Measurements from ENCODE around the gene ATP5F1E.

The ATP5F1E gene

GRCh38 chr20:58995461-58996225 lies 36.5 kb downstream of the ATP5F1E start:
- Histone ChIP-seq H2BK12ac (ENCODE audit: low read length in 2 of 2) (no peak overlapping the region), H2BK5ac (ENCODE audit: low read depth, low read length, poor library complexity, severe bottlenecking) (no peak overlapping the region), H3K27me3 (ENCODE audit: control insufficient read depth in 1 of 2, insufficient read depth in 1 of 2, low read length in 2 of 2) (no peaks in the 10 kb centered on the region), H4K8ac (ENCODE audit: low read length) (no peak overlapping the region), H3K27ac (ENCODE audit: low read length, poor library complexity, severe bottlenecking) (peak overlapping the region; percentile 26), H3K79me1 (replicated peaks; ENCODE audit: low read length, poor library complexity, severe bottlenecking) (peaks cover 16% of the 10 kb centered on the region), H2AFZ (ENCODE audit: low read depth, low read length) (no peak overlapping the region), H3K9me3 (ENCODE audit: control insufficient read depth, low read length) (no peaks in the 10 kb centered on the region), H3K4me3 (ENCODE audit: insufficient read depth in 1 of 2, low read depth in 1 of 2, low read length in 2 of 2) (no peak overlapping the region), H2BK120ac (ENCODE audit: low read depth, low read length) (no peak overlapping the region), H3K18ac (ENCODE audit: low read depth in 1 of 2, low read length in 2 of 2) (no peak overlapping the region), H3K9ac (ENCODE audit: low read length) (no peak overlapping the region), H3K14ac (ENCODE audit: low read length in 2 of 2) (no peak overlapping the region), H3K4me1 (ENCODE audit: control insufficient read depth, insufficient read depth, low read depth, low read length) (peaks cover 18% of the 10 kb centered on the region), H2AK5ac (ENCODE audit: low read length, severe bottlenecking) (peak overlapping the region; percentile 20), H2BK15ac (ENCODE audit: low read depth, poor library complexity, severe bottlenecking) (no peak overlapping the region), H3K4me2 (ENCODE audit: low read length, poor library complexity, severe bottlenecking) (no peak overlapping the region), H4K91ac (ENCODE audit: low read length) (no peak overlapping the region), H3K23ac (ENCODE audit: low read length in 2 of 2) (no peak overlapping the region), H3K36me3 (ENCODE audit: control insufficient read depth in 1 of 2, insufficient read depth in 2 of 2, low read depth in 1 of 2, low read length in 2 of 2) (peaks cover 71 to 91% of the 10 kb centered on the region in 2 experiments), H3K4ac (ENCODE audit: low read depth in 1 of 2, low read length in 2 of 2) (no peak overlapping the region)
- 93% methylated on average over 16 of the region's 18 CpGs for whole genome bisulfite sequencing
- no peak for DNase-seq

- Histone ChIP-seq H2AK5ac (ENCODE audit: low read length, severe bottlenecking) (no peak overlapping the region), H2AFZ (ENCODE audit: low read depth, low read length) (no peak overlapping the region), H3K79me1 (replicated peaks; ENCODE audit: low read length, poor library complexity, severe bottlenecking) (peaks cover 19% of the 10 kb centered on the region), H2BK5ac (ENCODE audit: low read depth, low read length, poor library complexity, severe bottlenecking) (no peak overlapping the region), H3K14ac (ENCODE audit: low read length in 2 of 2) (no peak overlapping the region), H4K91ac (ENCODE audit: low read length) (no peak overlapping the region), H3K9ac (ENCODE audit: low read length) (no peak overlapping the region), H3K23ac (ENCODE audit: low read length in 2 of 2) (no peak overlapping the region), H3K27me3 (ENCODE audit: control insufficient read depth in 1 of 2, insufficient read depth in 1 of 2, low read length in 2 of 2) (no peaks in the 10 kb centered on the region), H3K18ac (ENCODE audit: low read depth in 1 of 2, low read length in 2 of 2) (no peak overlapping the region), H4K8ac (ENCODE audit: low read length) (no peak overlapping the region), H3K4me2 (ENCODE audit: low read length, poor library complexity, severe bottlenecking) (no peak overlapping the region), H3K4me3 (ENCODE audit: insufficient read depth in 1 of 2, low read depth in 1 of 2, low read length in 2 of 2) (no peak overlapping the region), H2BK15ac (ENCODE audit: low read depth, poor library complexity, severe bottlenecking) (no peak overlapping the region), H3K9me3 (ENCODE audit: control insufficient read depth, low read length) (no peaks in the 10 kb centered on the region), H3K4me1 (ENCODE audit: control insufficient read depth, insufficient read depth, low read depth, low read length) (peaks cover 18% of the 10 kb centered on the region), H3K36me3 (ENCODE audit: control insufficient read depth in 1 of 2, insufficient read depth in 2 of 2, low read depth in 1 of 2, low read length in 2 of 2) (peaks cover 71 to 95% of the 10 kb centered on the region in 2 experiments), H2BK12ac (ENCODE audit: low read length in 2 of 2) (no peak overlapping the region), H3K27ac (ENCODE audit: low read length, poor library complexity, severe bottlenecking) (no peak overlapping the region), H2BK120ac (ENCODE audit: low read depth, low read length) (no peak overlapping the region), H3K4ac (ENCODE audit: low read depth in 1 of 2, low read length in 2 of 2) (no peak overlapping the region)
- no peak for DNase-seq
- 96% methylated on average over 15 of the region's 17 CpGs for WGBS
These were observed 37.6 kb downstream of the ATP5F1E start for GRCh38 chr20:58994390-58995159.

- peaks cover 26% of the 10 kb centered on the region for H3K79me1 ChIP-seq (replicated peaks; ENCODE audit: low read length, poor library complexity, severe bottlenecking)
- 95% methylated on average over 18 of the region's 23 CpGs for WGBS
- H2BK12ac ChIP-seq (ENCODE audit: low read length in 2 of 2): no peak overlapping the region
- H3K18ac ChIP-seq (ENCODE audit: low read depth in 1 of 2, low read length in 2 of 2): no peak overlapping the region
- no peak overlapping the region for H2BK120ac ChIP-seq (ENCODE audit: low read depth, low read length)
- no peak overlapping the region for H4K91ac ChIP-seq (ENCODE audit: low read length)
- DNase-seq: no peak
- H3K4me1 ChIP-seq (ENCODE audit: control insufficient read depth, insufficient read depth, low read depth, low read length): peaks cover 18% of the 10 kb centered on the region
- no peak overlapping the region for H3K9ac ChIP-seq (ENCODE audit: low read length)
- H3K4ac ChIP-seq (ENCODE audit: low read depth in 1 of 2, low read length in 2 of 2): no peak overlapping the region
- H3K23ac ChIP-seq (ENCODE audit: low read length in 2 of 2): no peak overlapping the region
- no peak overlapping the region for H4K8ac ChIP-seq (ENCODE audit: low read length)
- no peak overlapping the region for H3K14ac ChIP-seq (ENCODE audit: low read length in 2 of 2)
- no peak overlapping the region for H2BK15ac ChIP-seq (ENCODE audit: low read depth, poor library complexity, severe bottlenecking)
- no peak overlapping the region for H2AFZ ChIP-seq (ENCODE audit: low read depth, low read length)
- H2AK5ac ChIP-seq (ENCODE audit: low read length, severe bottlenecking): no peak overlapping the region
- H3K36me3 ChIP-seq (ENCODE audit: control insufficient read depth in 1 of 2, insufficient read depth in 2 of 2, low read depth in 1 of 2, low read length in 2 of 2): peaks cover 70 to 96% of the 10 kb centered on the region in 2 experiments
- no peak overlapping the region for H3K4me2 ChIP-seq (ENCODE audit: low read length, poor library complexity, severe bottlenecking)
- no peak overlapping the region for H3K27ac ChIP-seq (ENCODE audit: low read length, poor library complexity, severe bottlenecking)
- H3K9me3 ChIP-seq (ENCODE audit: control insufficient read depth, low read length): no peaks in the 10 kb centered on the region
- H3K27me3 ChIP-seq (ENCODE audit: control insufficient read depth in 1 of 2, insufficient read depth in 1 of 2, low read length in 2 of 2): no peaks in the 10 kb centered on the region
- no peak overlapping the region for H3K4me3 ChIP-seq (ENCODE audit: insufficient read depth in 1 of 2, low read depth in 1 of 2, low read length in 2 of 2)
- H2BK5ac ChIP-seq (ENCODE audit: low read depth, low read length, poor library complexity, severe bottlenecking): no peak overlapping the region
These were observed 38.5 kb downstream of the ATP5F1E start for GRCh38 chr20:58993332-58994248.
